GM21526 (cell line): ENCODE measurements around the gene NR2E3.
"Not testable (repeated sequence)": the region's sequence is repeated elsewhere in the genome, so short reads cannot be mapped to it uniquely, and the experiment has no call there.

ENCODE experiments used
- ATAC-seq: cut with Tn5 transposase; IDR thresholded peaks from one replicate; pipeline ENCODE4 v1.9.1; 2021; ENCODE audit warnings: moderate library complexity; ENCODE audit not compliant: unreplicated experiment, low FRiP score

The NR2E3 gene

GRCh38 chr15:71812966-71813722, 2.8 kb downstream of the NR2E3 start:
- no peak for ATAC-seq

- ATAC-seq: no peak
Measured at GRCh38 chr15:71813723-71814470, 3.5 kb downstream of the NR2E3 start.

GRCh38 chr15:71815301-71815700, 4.9 kb downstream of the NR2E3 start:
- ATAC-seq: no peak

- ATAC-seq: no peak
Measured at GRCh38 chr15:71817351-71817750, 7.0 kb downstream of the NR2E3 start.

- ATAC-seq: no peak
Measured at GRCh38 chr15:71820127-71820526, 9.8 kb downstream of the NR2E3 start.

- no peak for ATAC-seq
Measured at GRCh38 chr15:71821547-71822129, 11.3 kb downstream of the NR2E3 start.

GRCh38 chr15:71822890-71823630, 12.7 kb downstream of the NR2E3 start:
- no peak for ATAC-seq

GRCh38 chr15:71823801-71824200, 13.4 kb downstream of the NR2E3 start:
- ATAC-seq: no peak

- no peak for ATAC-seq
Measured at GRCh38 chr15:71825021-71825730, 14.8 kb downstream of the NR2E3 start.

GRCh38 chr15:71826196-71826595, 15.8 kb downstream of the NR2E3 start:
- ATAC-seq: no peak

GRCh38 chr15:71830981-71831380, 20.6 kb downstream of the NR2E3 start:
- no peak for ATAC-seq

- no peak for ATAC-seq
Measured at GRCh38 chr15:71841563-71841962, 31.2 kb downstream of the NR2E3 start.

- no peak for ATAC-seq
Measured at GRCh38 chr15:71844916-71845315, 34.6 kb downstream of the NR2E3 start.

GRCh38 chr15:71853543-71853942, 43.2 kb downstream of the NR2E3 start:
- no peak for ATAC-seq

- not testable (repeated sequence) for ATAC-seq
Measured at GRCh38 chr15:71858232-71858631, 47.9 kb downstream of the NR2E3 start.
